GM23338 (cell line): ENCODE data around the gene PVALEF. TPM values are rescaled to one million over a fixed set of nuclear protein-coding genes. Genes with fewer than 3 reads are reported as not detected.

Experiments used
- ATAC-seq: fragments of 200-7000 bp; cut with Tn5 transposase; 3 replicates; pipeline ENCODE4 v1.9.1; 2020
- DNase-seq: peaks from one replicate; pipeline ENCODE4 v3.0.0-alpha.2; 2015; ENCODE audit warnings: low spot score
- H2AFZ ChIP-seq: fragments of 200-600 bp; sonication (generic); 2 replicates; pipeline ENCODE4 v1.8.0; 2016; ENCODE audit warnings: antibody characterized with exemption, mild to moderate bottlenecking, moderate library complexity
- H3F3A ChIP-seq: fragments of 200-600 bp; sonication (generic); replicated peaks from 2 replicates; pipeline ENCODE4 v1.8.0; 2017; ENCODE audit warnings: antibody characterized with exemption, mixed run types, low read depth
- H3K27ac ChIP-seq: fragments of 200-600 bp; sonication (generic); 2 replicates; pipeline ENCODE4 v1.6.1; 2016; ENCODE audit warnings: low read depth
- H3K27me3 ChIP-seq: fragments of 200-600 bp; sonication (generic); 2 replicates; pipeline ENCODE4 v1.8.0; 2016; ENCODE audit warnings: mild to moderate bottlenecking, mixed run types, moderate library complexity; ENCODE audit not compliant: insufficient read depth
- H3K36me3 ChIP-seq: fragments of 200-600 bp; sonication (generic); 2 replicates; pipeline ENCODE4 v1.8.0; 2016; ENCODE audit warnings: mild to moderate bottlenecking; ENCODE audit not compliant: insufficient read depth
- H3K4me1 ChIP-seq: fragments of 200-600 bp; sonication (generic); 2 replicates; pipeline ENCODE4 v1.8.0; 2016; ENCODE audit warnings: mild to moderate bottlenecking, moderate library complexity; ENCODE audit not compliant: insufficient read depth
- H3K4me2 ChIP-seq: fragments of 200-600 bp; sonication (generic); 2 replicates; pipeline ENCODE4 v1.7.1; 2017; ENCODE audit warnings: mixed run types
- H3K4me3 ChIP-seq: fragments of 200-600 bp; sonication (generic); 2 replicates; pipeline ENCODE4 v1.6.1; 2016; ENCODE audit warnings: mixed run types
- H3K79me2 ChIP-seq: fragments of 200-600 bp; sonication (generic); replicated peaks from 2 replicates; pipeline ENCODE4 v1.8.0; 2017; ENCODE audit warnings: mild to moderate bottlenecking; ENCODE audit not compliant: insufficient read depth
- H3K9me2 ChIP-seq: fragments of 200-600 bp; sonication (generic); 2 replicates; pipeline ENCODE4 v1.8.0; 2017; ENCODE audit not compliant: insufficient read depth
- H4K20me1 ChIP-seq: fragments of 200-600 bp; sonication (generic); replicated peaks from 2 replicates; pipeline ENCODE4 v1.8.0; 2017; ENCODE audit warnings: mild to moderate bottlenecking; ENCODE audit not compliant: insufficient read depth
- H3K27ac Mint-ChIP-seq: 2 replicates; pipeline ENCODE4 v1.8.0; 2020; ENCODE audit warnings: inconsistent platforms, mild to moderate bottlenecking, moderate library complexity, mixed read lengths
- H3K27me3 Mint-ChIP-seq: 3 replicates; pipeline ENCODE4 v1.8.0; 2022; ENCODE audit warnings: low read depth, mild to moderate bottlenecking, moderate library complexity, mixed read lengths, inconsistent platforms; ENCODE audit not compliant: insufficient read depth, poor library complexity
- H3K36me3 Mint-ChIP-seq: 3 replicates; pipeline ENCODE4 v1.8.0; 2021; ENCODE audit warnings: low read depth, mild to moderate bottlenecking, inconsistent platforms, moderate library complexity, mixed read lengths
- H3K4me1 Mint-ChIP-seq: 3 replicates; pipeline ENCODE4 v1.8.0; 2020; ENCODE audit warnings: mild to moderate bottlenecking, inconsistent platforms, mixed read lengths
- H3K4me3 Mint-ChIP-seq: 3 replicates; pipeline ENCODE4 v1.8.0; 2021; ENCODE audit warnings: moderate library complexity, mild to moderate bottlenecking, inconsistent platforms, mixed read lengths
- H3K9me3 Mint-ChIP-seq: 3 replicates; pipeline ENCODE4 v1.8.0; 2020; ENCODE audit warnings: moderate library complexity, mild to moderate bottlenecking, inconsistent platforms, mixed read lengths
- EZH2 ChIP-seq: fragments of 200-600 bp; sonication (generic); IDR thresholded peaks from one replicate; pipeline ENCODE4 v1.8.0; 2017; ENCODE audit warnings: antibody characterized with exemption, mild to moderate bottlenecking, low read depth; ENCODE audit not compliant: unreplicated experiment
- EZH2phosphoT487 ChIP-seq: fragments of 200-600 bp; sonication (generic); IDR thresholded peaks from one replicate; pipeline ENCODE4 v1.8.1; 2018; ENCODE audit warnings: antibody characterized with exemption; ENCODE audit not compliant: unreplicated experiment
- NANOG ChIP-seq: IDR thresholded peaks from 2 replicates; pipeline ENCODE4 v1.6.1; 2016; ENCODE audit warnings: antibody characterized with exemption, borderline replicate concordance
- POLR2AphosphoS5 ChIP-seq: IDR thresholded peaks from 2 replicates; pipeline ENCODE4 v1.6.1; 2016; ENCODE audit warnings: antibody characterized with exemption, low read depth
- STAT1 ChIP-seq: IDR thresholded peaks from one replicate; pipeline ENCODE4 v1.6.1; 2016; ENCODE audit warnings: antibody characterized with exemption; ENCODE audit not compliant: unreplicated experiment
- polyA plus RNA-seq: library from polyadenylated mRNA; unstranded; fragments of >200 nt; fragmentation: Nextera tagmentation; extraction: Ambion mirVana; gene quantifications from 2 replicates; pipeline ENCODE4 v1.2.1, GENCODE V29; 2016
- total RNA-seq: library from RNA; depleted of rRNA; stranded (reverse); fragments of >200 nt; shearing (Covaris generic); gene quantifications from 2 replicates; pipeline ENCODE4 v1.2.3, GENCODE V29; 2014
- TF ChIP-seq, protein P1 (sequence below): fragments of 250-450 bp; sonication (Bioruptor Pico); IDR thresholded peaks from 2 replicates; pipeline ENCODE4 v1.5.0; 2020; ENCODE audit warnings: mild to moderate bottlenecking, moderate library complexity
- TF ChIP-seq, protein P2 (sequence below): IDR thresholded peaks from one replicate; pipeline ENCODE4 v1.6.1; 2018; ENCODE audit warnings: antibody characterized with exemption; ENCODE audit not compliant: unreplicated experiment
- TF ChIP-seq, protein P3 (sequence below): IDR thresholded peaks from 2 replicates; pipeline ENCODE4 v1.6.1; 2016; ENCODE audit warnings: antibody characterized with exemption

PVALEF gene
- total and polyA plus RNA-seq, 2 experiments from 2014 or later, result not detected

DNA sequence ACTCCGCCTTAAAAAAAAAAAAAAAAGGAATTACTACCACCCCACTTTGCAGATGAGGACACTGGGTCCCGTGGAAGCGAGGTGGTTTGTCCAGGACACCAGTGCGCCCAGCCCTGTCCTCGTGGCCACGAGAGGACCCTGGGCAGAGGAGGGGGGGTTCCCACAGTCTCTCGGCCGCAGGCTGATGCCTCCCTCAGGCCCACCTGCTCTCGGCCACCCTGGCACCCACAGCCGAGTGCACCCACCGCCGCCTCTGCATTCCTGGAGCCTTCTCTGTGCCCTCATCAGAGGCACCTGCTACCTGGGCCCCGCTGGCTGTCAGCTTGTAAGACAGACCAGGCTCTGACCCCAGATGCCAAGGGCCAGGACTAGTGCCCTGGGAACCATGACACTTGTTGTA lies 28.1 kb upstream of the PVALEF start (continued):
- TF ChIP-seq, protein P1, sequence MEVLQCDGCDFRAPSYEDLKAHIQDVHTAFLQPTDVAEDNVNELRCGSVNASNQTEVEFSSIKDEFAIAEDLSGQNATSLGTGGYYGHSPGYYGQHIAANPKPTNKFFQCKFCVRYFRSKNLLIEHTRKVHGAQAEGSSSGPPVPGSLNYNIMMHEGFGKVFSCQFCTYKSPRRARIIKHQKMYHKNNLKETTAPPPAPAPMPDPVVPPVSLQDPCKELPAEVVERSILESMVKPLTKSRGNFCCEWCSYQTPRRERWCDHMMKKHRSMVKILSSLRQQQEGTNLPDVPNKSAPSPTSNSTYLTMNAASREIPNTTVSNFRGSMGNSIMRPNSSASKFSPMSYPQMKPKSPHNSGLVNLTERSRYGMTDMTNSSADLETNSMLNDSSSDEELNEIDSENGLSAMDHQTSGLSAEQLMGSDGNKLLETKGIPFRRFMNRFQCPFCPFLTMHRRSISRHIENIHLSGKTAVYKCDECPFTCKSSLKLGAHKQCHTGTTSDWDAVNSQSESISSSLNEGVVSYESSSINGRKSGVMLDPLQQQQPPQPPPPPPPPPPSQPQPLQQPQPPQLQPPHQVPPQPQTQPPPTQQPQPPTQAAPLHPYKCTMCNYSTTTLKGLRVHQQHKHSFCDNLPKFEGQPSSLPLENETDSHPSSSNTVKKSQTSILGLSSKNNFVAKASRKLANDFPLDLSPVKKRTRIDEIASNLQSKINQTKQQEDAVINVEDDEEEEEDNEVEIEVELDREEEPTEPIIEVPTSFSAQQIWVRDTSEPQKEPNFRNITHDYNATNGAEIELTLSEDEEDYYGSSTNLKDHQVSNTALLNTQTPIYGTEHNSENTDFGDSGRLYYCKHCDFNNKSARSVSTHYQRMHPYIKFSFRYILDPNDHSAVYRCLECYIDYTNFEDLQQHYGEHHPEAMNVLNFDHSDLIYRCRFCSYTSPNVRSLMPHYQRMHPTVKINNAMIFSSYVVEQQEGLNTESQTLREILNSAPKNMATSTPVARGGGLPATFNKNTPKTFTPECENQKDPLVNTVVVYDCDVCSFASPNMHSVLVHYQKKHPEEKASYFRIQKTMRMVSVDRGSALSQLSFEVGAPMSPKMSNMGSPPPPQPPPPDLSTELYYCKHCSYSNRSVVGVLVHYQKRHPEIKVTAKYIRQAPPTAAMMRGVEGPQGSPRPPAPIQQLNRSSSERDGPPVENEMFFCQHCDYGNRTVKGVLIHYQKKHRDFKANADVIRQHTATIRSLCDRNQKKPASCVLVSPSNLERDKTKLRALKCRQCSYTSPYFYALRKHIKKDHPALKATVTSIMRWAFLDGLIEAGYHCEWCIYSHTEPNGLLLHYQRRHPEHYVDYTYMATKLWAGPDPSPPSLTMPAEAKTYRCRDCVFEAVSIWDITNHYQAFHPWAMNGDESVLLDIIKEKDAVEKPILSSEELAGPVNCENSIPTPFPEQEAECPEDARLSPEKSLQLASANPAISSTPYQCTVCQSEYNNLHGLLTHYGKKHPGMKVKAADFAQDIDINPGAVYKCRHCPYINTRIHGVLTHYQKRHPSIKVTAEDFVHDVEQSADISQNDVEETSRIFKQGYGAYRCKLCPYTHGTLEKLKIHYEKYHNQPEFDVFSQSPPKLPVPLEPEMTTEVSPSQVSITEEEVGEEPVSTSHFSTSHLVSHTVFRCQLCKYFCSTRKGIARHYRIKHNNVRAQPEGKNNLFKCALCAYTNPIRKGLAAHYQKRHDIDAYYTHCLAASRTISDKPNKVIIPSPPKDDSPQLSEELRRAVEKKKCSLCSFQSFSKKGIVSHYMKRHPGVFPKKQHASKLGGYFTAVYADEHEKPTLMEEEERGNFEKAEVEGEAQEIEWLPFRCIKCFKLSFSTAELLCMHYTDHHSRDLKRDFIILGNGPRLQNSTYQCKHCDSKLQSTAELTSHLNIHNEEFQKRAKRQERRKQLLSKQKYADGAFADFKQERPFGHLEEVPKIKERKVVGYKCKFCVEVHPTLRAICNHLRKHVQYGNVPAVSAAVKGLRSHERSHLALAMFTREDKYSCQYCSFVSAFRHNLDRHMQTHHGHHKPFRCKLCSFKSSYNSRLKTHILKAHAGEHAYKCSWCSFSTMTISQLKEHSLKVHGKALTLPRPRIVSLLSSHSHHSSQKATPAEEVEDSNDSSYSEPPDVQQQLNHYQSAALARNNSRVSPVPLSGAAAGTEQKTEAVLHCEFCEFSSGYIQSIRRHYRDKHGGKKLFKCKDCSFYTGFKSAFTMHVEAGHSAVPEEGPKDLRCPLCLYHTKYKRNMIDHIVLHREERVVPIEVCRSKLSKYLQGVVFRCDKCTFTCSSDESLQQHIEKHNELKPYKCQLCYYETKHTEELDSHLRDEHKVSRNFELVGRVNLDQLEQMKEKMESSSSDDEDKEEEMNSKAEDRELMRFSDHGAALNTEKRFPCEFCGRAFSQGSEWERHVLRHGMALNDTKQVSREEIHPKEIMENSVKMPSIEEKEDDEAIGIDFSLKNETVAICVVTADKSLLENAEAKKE (CRISPR knock-in tag), result no peak
- TF ChIP-seq STAT1 (no peak), POLR2AphosphoS5 (no peak), NANOG (no peak), EZH2 (no peak), EZH2phosphoT487 (no peak)

DNA sequence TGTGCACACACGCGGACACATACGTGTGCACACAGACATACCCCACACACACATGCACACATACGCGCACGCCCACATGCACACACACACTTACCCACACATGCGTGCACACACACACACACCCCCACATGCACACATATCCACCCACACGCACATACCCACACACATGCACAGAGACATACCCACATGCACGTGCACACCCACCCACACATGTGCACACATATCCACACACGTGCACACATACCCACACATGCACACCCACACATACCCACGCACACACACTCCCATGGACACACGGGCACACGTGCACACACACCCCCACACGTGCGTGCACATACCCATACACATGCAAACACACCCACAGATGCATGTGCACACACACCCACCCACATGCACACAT lies 27.2 kb upstream of the PVALEF start:
- H3K27ac Mint-ChIP-seq, result no peak overlapping the region
- no peak for DNase-seq
- TF ChIP-seq POLR2AphosphoS5, result no peak
- no peak for TF ChIP-seq EZH2
- TF ChIP-seq EZH2phosphoT487, result no peak
- TF ChIP-seq, protein P2, sequence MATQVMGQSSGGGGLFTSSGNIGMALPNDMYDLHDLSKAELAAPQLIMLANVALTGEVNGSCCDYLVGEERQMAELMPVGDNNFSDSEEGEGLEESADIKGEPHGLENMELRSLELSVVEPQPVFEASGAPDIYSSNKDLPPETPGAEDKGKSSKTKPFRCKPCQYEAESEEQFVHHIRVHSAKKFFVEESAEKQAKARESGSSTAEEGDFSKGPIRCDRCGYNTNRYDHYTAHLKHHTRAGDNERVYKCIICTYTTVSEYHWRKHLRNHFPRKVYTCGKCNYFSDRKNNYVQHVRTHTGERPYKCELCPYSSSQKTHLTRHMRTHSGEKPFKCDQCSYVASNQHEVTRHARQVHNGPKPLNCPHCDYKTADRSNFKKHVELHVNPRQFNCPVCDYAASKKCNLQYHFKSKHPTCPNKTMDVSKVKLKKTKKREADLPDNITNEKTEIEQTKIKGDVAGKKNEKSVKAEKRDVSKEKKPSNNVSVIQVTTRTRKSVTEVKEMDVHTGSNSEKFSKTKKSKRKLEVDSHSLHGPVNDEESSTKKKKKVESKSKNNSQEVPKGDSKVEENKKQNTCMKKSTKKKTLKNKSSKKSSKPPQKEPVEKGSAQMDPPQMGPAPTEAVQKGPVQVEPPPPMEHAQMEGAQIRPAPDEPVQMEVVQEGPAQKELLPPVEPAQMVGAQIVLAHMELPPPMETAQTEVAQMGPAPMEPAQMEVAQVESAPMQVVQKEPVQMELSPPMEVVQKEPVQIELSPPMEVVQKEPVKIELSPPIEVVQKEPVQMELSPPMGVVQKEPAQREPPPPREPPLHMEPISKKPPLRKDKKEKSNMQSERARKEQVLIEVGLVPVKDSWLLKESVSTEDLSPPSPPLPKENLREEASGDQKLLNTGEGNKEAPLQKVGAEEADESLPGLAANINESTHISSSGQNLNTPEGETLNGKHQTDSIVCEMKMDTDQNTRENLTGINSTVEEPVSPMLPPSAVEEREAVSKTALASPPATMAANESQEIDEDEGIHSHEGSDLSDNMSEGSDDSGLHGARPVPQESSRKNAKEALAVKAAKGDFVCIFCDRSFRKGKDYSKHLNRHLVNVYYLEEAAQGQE, result no peak
- TF ChIP-seq, protein P3, sequence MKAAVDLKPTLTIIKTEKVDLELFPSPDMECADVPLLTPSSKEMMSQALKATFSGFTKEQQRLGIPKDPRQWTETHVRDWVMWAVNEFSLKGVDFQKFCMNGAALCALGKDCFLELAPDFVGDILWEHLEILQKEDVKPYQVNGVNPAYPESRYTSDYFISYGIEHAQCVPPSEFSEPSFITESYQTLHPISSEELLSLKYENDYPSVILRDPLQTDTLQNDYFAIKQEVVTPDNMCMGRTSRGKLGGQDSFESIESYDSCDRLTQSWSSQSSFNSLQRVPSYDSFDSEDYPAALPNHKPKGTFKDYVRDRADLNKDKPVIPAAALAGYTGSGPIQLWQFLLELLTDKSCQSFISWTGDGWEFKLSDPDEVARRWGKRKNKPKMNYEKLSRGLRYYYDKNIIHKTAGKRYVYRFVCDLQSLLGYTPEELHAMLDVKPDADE, result no peak

More for the DNA sequence above, 27.2 kb upstream of the PVALEF start:
- Histone ChIP-seq H3K4me3 (no peak overlapping the region), H3K36me3 (no peaks in the 10 kb centered on the region), H3K9me2 (no peaks in the 10 kb centered on the region), H3K79me2 (no peaks in the 10 kb centered on the region), H3K27ac (no peak overlapping the region), H4K20me1 (no peaks in the 10 kb centered on the region), H3K4me2 (no peak overlapping the region), H3K4me1 (no peaks in the 10 kb centered on the region), H2AFZ (no peak overlapping the region), H3K27me3 (no peaks in the 10 kb centered on the region), H3F3A (peaks cover 16% of the 10 kb centered on the region)
- no peak overlapping the region for H3K4me3 Mint-ChIP-seq
- no peak for ATAC-seq
- H3K27me3 Mint-ChIP-seq, result peaks cover 24% of the 10 kb centered on the region
- H3K36me3 Mint-ChIP-seq, result no peaks in the 10 kb centered on the region; the same call in 2 of the 3 replicates
- peaks cover 18% of the 10 kb centered on the region for H3K9me3 Mint-ChIP-seq
- H3K4me1 Mint-ChIP-seq, result no peaks in the 10 kb centered on the region
